Heart left ventricle (tissue), 13 donors: ENCODE results near the gene MARS1.
A peak's percentile ranks its signal among the peaks of the same experiment; 100 is the strongest.

Source experiments
- POLR2A ChIP-seq, 2 donors: fragments of 450-650 bp; IDR thresholded peaks; one replicate each; pipeline ENCODE4 v1.6.1; 2017; ENCODE audit warnings: antibody characterized with exemption in 2 of 2, mild to moderate bottlenecking in 2 of 2, moderate library complexity in 2 of 2
- TF ChIP-seq, protein P1 (sequence below), 12 donors: fragments of 200-600 bp; sonication (generic) in 4 of 12; IDR thresholded peaks; one replicate each; pipeline versions ENCODE4 v1.5.0 to v1.8.0; 2018 to 2022; ENCODE audit warnings: antibody characterized with exemption in 12 of 12, mild to moderate bottlenecking in 5 of 12
- donor health status: ischemic (EF 13 %, LVEDD 7.1; RV severe dilation, severe dysfunction).
- donor health status: DM: no; HTN: yes; CAD: no.
- donor health status: DM: no; HTN: no; CAD: no.
- donor health status: ischemic (EF 25% LVEDD 6.9; RV normal size, moderate dysfunction).
- donor health status: ischemic (EF 25% LVEDD 5.7; RV mildly dilated, moderate dysfunction).
- donor health status: ischemic (EF 35%, LVEDD 5.7; RV mildly dilated, moderate dysfunction).
- donor health status: nonischemic (EF 11% LVEDD 7.7; RV severe dilation, severe dysfunction).
- donor health status: DM: yes; HTN: yes; CAD: no.
- donor health status: PGD.
- donor health status: ischemic (EF 29% LVEDD 5.4; RV normal size, mild dysfunction).
- donor health status: nonischemic (EF 23%, LVEDD 6.1; RV moderate dilation, normal function).

GRCh38 chr12:57521525-57522010, 33.7 kb downstream of the MARS1 start:
- TF ChIP-seq POLR2A (IDR thresholded peaks at IDR 0.05) = no peak
- TF ChIP-seq, protein P1, sequence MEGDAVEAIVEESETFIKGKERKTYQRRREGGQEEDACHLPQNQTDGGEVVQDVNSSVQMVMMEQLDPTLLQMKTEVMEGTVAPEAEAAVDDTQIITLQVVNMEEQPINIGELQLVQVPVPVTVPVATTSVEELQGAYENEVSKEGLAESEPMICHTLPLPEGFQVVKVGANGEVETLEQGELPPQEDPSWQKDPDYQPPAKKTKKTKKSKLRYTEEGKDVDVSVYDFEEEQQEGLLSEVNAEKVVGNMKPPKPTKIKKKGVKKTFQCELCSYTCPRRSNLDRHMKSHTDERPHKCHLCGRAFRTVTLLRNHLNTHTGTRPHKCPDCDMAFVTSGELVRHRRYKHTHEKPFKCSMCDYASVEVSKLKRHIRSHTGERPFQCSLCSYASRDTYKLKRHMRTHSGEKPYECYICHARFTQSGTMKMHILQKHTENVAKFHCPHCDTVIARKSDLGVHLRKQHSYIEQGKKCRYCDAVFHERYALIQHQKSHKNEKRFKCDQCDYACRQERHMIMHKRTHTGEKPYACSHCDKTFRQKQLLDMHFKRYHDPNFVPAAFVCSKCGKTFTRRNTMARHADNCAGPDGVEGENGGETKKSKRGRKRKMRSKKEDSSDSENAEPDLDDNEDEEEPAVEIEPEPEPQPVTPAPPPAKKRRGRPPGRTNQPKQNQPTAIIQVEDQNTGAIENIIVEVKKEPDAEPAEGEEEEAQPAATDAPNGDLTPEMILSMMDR (IDR thresholded peaks at IDR 0.05) = peak in 1 of 12 donors; percentile 23
